SK-N-SH (cell line): ENCODE data around the gene AGPAT3. TPM values are rescaled to one million over a fixed set of nuclear protein-coding genes. Genes with fewer than 3 reads are reported as not detected.

Source experiments
- CTCF ChIA-PET: fragments of 300-600, 350-600 bp; formaldehyde crosslinking; extraction: SDS; loops from one replicate; lab custom pipeline; 2021; lab: Yijun Ruan, JAX
- POLR2A ChIA-PET: fragments of 350-600 bp; sonication (Branson Sonifier 250); formaldehyde crosslinking; extraction: SDS; loops from one replicate; lab custom pipeline; 2020; ENCODE audit warnings: antibody characterized with exemption, inconsistent platforms; lab: Yijun Ruan, JAX
- DNase-seq: peaks from one replicate; pipeline ENCODE4 v3.0.0; 2012
- H2AFZ ChIP-seq: fragments of 200-600 bp; sonication (generic); 2 replicates; pipeline ENCODE4 v1.8.1; 2016; ENCODE audit warnings: antibody characterized with exemption, mild to moderate bottlenecking, low read depth
- H3F3A ChIP-seq: fragments of 200-600 bp; sonication (generic); replicated peaks from 2 replicates; pipeline ENCODE3; 2016; ENCODE audit warnings: antibody characterized with exemption, mild to moderate bottlenecking; ENCODE audit not compliant: insufficient read depth
- H3K27ac ChIP-seq, 2 experiments: fragments of 200-500 bp in 1 of 2; fragments of 200-600 bp in 1 of 2; sonication (Bioruptor generic) in 1 of 2; sonication (generic), shearing (Covaris generic) in 1 of 2; 2 replicates each; pipeline versions ENCODE4 v1.5.1 to v1.6.1; 2014 to 2016; ENCODE audit warnings: low read depth in 2 of 2, inconsistent platforms in 1 of 2, low read length in 1 of 2, mild to moderate bottlenecking in 1 of 2, mixed read lengths in 1 of 2
- H3K27me3 ChIP-seq: fragments of 200-600 bp; sonication (generic), shearing (Covaris generic); 2 replicates; pipeline ENCODE4 v1.6.1; 2016; ENCODE audit warnings: mixed run types; ENCODE audit not compliant: insufficient read depth
- H3K36me3 ChIP-seq, 2 experiments: fragments of 200-500 bp in 1 of 2; fragments of 200-600 bp in 1 of 2; sonication (Bioruptor generic) in 1 of 2; sonication (generic) in 1 of 2; replicated peaks in 1 of 2; 2 replicates each; pipeline versions ENCODE3 to v1.5.1; 2014 to 2016; ENCODE audit warnings: low read length in 1 of 2, mild to moderate bottlenecking in 1 of 2; ENCODE audit not compliant: insufficient read depth in 2 of 2, control insufficient read depth in 1 of 2
- H3K4me1 ChIP-seq, 2 experiments: fragments of 200-500 bp in 1 of 2; fragments of 200-600 bp in 1 of 2; sonication (Bioruptor generic) in 1 of 2; sonication (generic), shearing (Covaris generic) in 1 of 2; 2 replicates each; pipeline versions ENCODE4 v1.5.1 to v1.6.1; 2014 to 2016; ENCODE audit warnings: low read depth in 1 of 2, low read length in 1 of 2, mixed run types in 1 of 2; ENCODE audit not compliant: insufficient read depth in 2 of 2, control insufficient read depth in 1 of 2
- H3K4me2 ChIP-seq: fragments of 200-600 bp; sonication (generic), shearing (Covaris generic); 2 replicates; pipeline ENCODE4 v1.6.1; 2017; ENCODE audit warnings: mixed run types
- H3K4me3 ChIP-seq, 2 experiments: fragments of 200-500 bp in 1 of 2; fragments of 200-600 bp in 1 of 2; sonication (Bioruptor generic) in 1 of 2; sonication (generic), shearing (Covaris generic) in 1 of 2; 2 replicates each; pipeline versions ENCODE4 v1.5.1 to v1.8.1; 2014 to 2016; ENCODE audit warnings: low read depth in 2 of 2, inconsistent platforms in 1 of 2, low read length in 1 of 2, mild to moderate bottlenecking in 1 of 2, mixed read lengths in 1 of 2, moderate library complexity in 1 of 2
- H3K79me2 ChIP-seq: fragments of 200-600 bp; sonication (generic); 2 replicates; pipeline ENCODE4 v1.8.1; 2017; ENCODE audit warnings: mild to moderate bottlenecking; ENCODE audit not compliant: insufficient read depth
- H3K9ac ChIP-seq: fragments of 200-600 bp; sonication (generic); 2 replicates; pipeline ENCODE4 v1.6.1; 2017; ENCODE audit warnings: mixed run types
- H3K9me2 ChIP-seq: fragments of 200-600 bp; sonication (generic); 2 replicates; pipeline ENCODE4 v1.6.1; 2017; ENCODE audit warnings: mixed run types
- H3K9me3 ChIP-seq: fragments of 200-600 bp; sonication (generic); 2 replicates; pipeline ENCODE4 v1.6.1; 2017; ENCODE audit warnings: mixed run types, mild to moderate bottlenecking, moderate library complexity
- H4K20me1 ChIP-seq: fragments of 200-600 bp; sonication (generic); 2 replicates; pipeline ENCODE4 v1.6.1; 2017; ENCODE audit warnings: mild to moderate bottlenecking, mixed run types; ENCODE audit not compliant: insufficient read depth
- CHD2 ChIP-seq: fragments of 150-350 bp; IDR thresholded peaks from 2 replicates; pipeline ENCODE4 v1.6.1; 2018; ENCODE audit warnings: low read length; ENCODE audit not compliant: partially characterized antibody
- ELF1 ChIP-seq: IDR thresholded peaks from 2 replicates; pipeline ENCODE4 v1.4.0; 2012
- EZH2phosphoT487 ChIP-seq: fragments of 200-600 bp; sonication (generic); IDR thresholded peaks from 2 replicates; pipeline ENCODE4 v1.6.1; 2017; ENCODE audit warnings: low read depth, mixed run types, mild to moderate bottlenecking, antibody characterized with exemption, moderate library complexity, borderline replicate concordance
- FOSL2 ChIP-seq: IDR thresholded peaks from 2 replicates; pipeline ENCODE4 v1.4.0; 2012; ENCODE audit warnings: low read depth, mild to moderate bottlenecking, moderate library complexity, borderline replicate concordance
- FOXM1 ChIP-seq: IDR thresholded peaks from 2 replicates; pipeline ENCODE4 v1.4.0; 2012; ENCODE audit warnings: low read depth, mild to moderate bottlenecking
- GATA2 ChIP-seq: sonication (generic); formaldehyde crosslinking; IDR thresholded peaks from 2 replicates; pipeline ENCODE4 v1.5.0; 2020; ENCODE audit warnings: mild to moderate bottlenecking, missing genetic modification reagents
- MEF2A ChIP-seq: IDR thresholded peaks from 2 replicates; pipeline ENCODE4 v1.4.0; 2012; ENCODE audit warnings: low read depth, borderline replicate concordance
- NFIC ChIP-seq: IDR thresholded peaks from 2 replicates; pipeline ENCODE4 v1.4.0; 2012; ENCODE audit warnings: borderline replicate concordance
- POLR2AphosphoS5 ChIP-seq: IDR thresholded peaks from 2 replicates; pipeline ENCODE4 v1.6.1; 2012; ENCODE audit warnings: low read depth, low read length
- RCOR1 ChIP-seq: fragments of 150-350 bp; IDR thresholded peaks from 2 replicates; pipeline ENCODE4 v1.6.1; 2017; ENCODE audit warnings: antibody characterized with exemption, low read length
- RXRA ChIP-seq: IDR thresholded peaks from 2 replicates; pipeline ENCODE4 v1.4.0; 2012; ENCODE audit warnings: low read depth, mild to moderate bottlenecking, borderline replicate concordance
- TEAD4 ChIP-seq: IDR thresholded peaks from 2 replicates; pipeline ENCODE4 v1.4.0; 2012; ENCODE audit warnings: mild to moderate bottlenecking, borderline replicate concordance; ENCODE audit not compliant: insufficient read depth
- YY1 ChIP-seq: IDR thresholded peaks from 2 replicates; pipeline ENCODE4 v1.4.0; 2012; ENCODE audit warnings: low read depth, mild to moderate bottlenecking
- WGBS: methylation state at CpG from one replicate; pipeline ENCODE4 v1.1.6; 2017; ENCODE audit warnings: low lambda C conversion rate; 5-methylcytosine and 5-hydroxymethylcytosine counted together
- polyA plus RNA-seq, 3 experiments: library from polyadenylated mRNA; depleted of rRNA; stranded (reverse); fragments of >200 nt; gene quantifications; 2 replicates each; pipeline ENCODE4 v1.2.3, GENCODE V29; 2012
- TF ChIP-seq, protein P1 (sequence below): fragments of 150-350 bp; IDR thresholded peaks from 2 replicates; pipeline ENCODE4 v1.6.1; 2017; ENCODE audit warnings: antibody characterized with exemption, low read length, low read depth, borderline replicate concordance
- TF ChIP-seq, protein P2 (sequence below): IDR thresholded peaks from 2 replicates; pipeline ENCODE4 v1.4.0; 2012; ENCODE audit warnings: low read depth, borderline replicate concordance

AGPAT3 gene
- polyA plus RNA-seq, 1 of the 3 experiments (the other 2 are of a cell fraction) = 35.3 TPM

DNA sequence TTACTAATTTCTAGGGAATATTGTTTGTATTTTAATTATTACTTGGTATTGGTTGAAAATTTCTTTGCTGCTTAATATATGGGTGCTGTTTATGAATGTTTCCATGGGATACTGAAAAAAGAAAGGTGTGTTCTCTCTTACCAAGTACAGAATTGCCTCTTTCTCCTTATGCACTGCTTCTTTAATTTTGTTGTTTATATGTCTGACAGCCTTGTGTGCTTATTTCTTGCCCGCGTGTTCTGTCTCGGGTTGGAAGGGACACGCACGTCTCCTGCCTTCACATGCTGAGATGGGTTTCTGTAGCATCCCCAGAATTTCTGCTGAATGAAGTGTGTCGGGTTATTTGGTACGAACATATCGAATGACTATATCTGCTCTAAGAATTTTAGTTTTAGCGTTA, 51.1 kb downstream of the AGPAT3 start (continued):
- TF ChIP-seq, protein P1, sequence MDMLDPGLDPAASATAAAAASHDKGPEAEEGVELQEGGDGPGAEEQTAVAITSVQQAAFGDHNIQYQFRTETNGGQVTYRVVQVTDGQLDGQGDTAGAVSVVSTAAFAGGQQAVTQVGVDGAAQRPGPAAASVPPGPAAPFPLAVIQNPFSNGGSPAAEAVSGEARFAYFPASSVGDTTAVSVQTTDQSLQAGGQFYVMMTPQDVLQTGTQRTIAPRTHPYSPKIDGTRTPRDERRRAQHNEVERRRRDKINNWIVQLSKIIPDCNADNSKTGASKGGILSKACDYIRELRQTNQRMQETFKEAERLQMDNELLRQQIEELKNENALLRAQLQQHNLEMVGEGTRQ = no peak
- TF ChIP-seq FOXM1 = no peak
- no peak for TF ChIP-seq CHD2
- TF ChIP-seq NFIC = no peak
- TF ChIP-seq RXRA = no peak
- no peak for TF ChIP-seq TEAD4
- no peak for TF ChIP-seq ELF1
- no peak for TF ChIP-seq POLR2AphosphoS5
- no peak for TF ChIP-seq RCOR1
- TF ChIP-seq GATA2 (CRISPR knock-in tag) = no peak
- TF ChIP-seq, protein P2, sequence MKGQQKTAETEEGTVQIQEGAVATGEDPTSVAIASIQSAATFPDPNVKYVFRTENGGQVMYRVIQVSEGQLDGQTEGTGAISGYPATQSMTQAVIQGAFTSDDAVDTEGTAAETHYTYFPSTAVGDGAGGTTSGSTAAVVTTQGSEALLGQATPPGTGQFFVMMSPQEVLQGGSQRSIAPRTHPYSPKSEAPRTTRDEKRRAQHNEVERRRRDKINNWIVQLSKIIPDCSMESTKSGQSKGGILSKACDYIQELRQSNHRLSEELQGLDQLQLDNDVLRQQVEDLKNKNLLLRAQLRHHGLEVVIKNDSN = no peak
- no peak for TF ChIP-seq YY1
- no peak for TF ChIP-seq FOSL2

DNA sequence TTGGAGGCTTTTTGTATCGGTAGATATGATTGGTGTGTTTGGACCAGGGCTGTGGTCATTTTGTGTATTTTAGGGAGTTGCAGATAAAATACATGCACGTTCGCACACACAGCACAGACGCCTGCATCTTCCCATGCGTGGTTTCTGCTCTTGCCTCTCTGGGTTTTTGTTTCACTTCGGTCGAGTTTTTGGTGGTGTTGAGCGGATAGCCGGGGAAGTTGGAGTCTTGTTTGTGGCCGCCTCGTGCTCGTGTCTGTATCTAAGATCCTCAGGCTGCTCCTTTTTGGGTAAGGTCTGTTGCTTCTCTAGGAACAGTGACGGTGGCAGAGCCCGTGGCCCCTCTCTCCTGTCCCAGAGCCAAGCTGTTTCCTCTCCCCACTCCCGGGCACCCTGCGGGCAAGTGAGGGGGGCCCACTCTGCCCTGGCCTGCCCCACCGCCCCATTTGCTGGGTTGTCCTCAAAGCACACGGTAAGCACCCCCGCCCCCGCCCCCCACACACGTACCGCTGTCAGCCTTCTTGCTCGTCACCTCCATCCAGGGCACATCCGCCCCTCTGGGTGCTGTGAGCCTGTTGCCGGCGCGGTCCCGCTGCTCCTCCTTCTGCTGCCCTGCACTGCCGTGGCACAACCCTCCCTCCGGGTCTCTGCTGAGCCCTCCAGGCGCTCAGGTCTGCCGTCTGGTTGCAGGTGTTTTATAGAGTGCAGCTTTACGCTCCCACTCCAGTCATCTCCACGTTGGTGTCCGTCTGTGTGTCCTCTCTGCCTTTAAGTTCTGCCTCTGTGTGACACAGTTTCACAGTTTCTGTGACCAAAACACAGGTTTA, 51.9 kb downstream of the AGPAT3 start:
- ChIA-PET POLR2A (no interaction called here), CTCF (no interaction called here)
- DNase-seq = no peak
- H3K9me3 ChIP-seq = no peaks in the 10 kb centered on the region
- H3K4me2 ChIP-seq = no peak overlapping the region
- no peaks in the 10 kb centered on the region for H3K36me3 ChIP-seq
- H3K9me2 ChIP-seq = no peaks in the 10 kb centered on the region
- no peak overlapping the region for H3K9ac ChIP-seq
- WGBS = 82% methylated on average over 34 of the region's 35 CpGs
- no peak overlapping the region; a peak in 1 of 4 replicates for H3K27ac ChIP-seq
- no peak overlapping the region for H3K4me3 ChIP-seq
- no peaks in the 10 kb centered on the region for H3K27me3 ChIP-seq
- H2AFZ ChIP-seq = no peak overlapping the region
- H4K20me1 ChIP-seq = peaks cover 46% of the 10 kb centered on the region
- peaks cover 75% of the 10 kb centered on the region for H3K79me2 ChIP-seq
- H3F3A ChIP-seq = peaks cover 14% of the 10 kb centered on the region
- H3K4me1 ChIP-seq = peaks cover 0 to 18% of the 10 kb centered on the region in 2 experiments; a peak in 1 of 4 replicates
- TF ChIP-seq EZH2phosphoT487 (no peak), YY1 (no peak), MEF2A (no peak), RCOR1 (no peak), TEAD4 (no peak)
- TF ChIP-seq, all 33 proteins: peak for 0
